Fibroblast of lung (primary cell): ENCODE results near the gene EBF3. TPM values are rescaled to one million over a fixed set of nuclear protein-coding genes. Genes with fewer than 3 reads are reported as not detected.

ENCODE experiments used
- DNase-seq, 2 donors: peaks; one replicate each; pipeline versions ENCODE4 v3.0.0 to v3.0.0-alpha.2; 2010; ENCODE audit warnings: low read depth in 2 of 2
- H2AFZ ChIP-seq: 2 replicates; pipeline ENCODE4 v1.5.1; 2012; ENCODE audit warnings: low read length, control low read depth, inconsistent platforms
- H3K27ac ChIP-seq: 2 replicates; pipeline ENCODE4 v1.5.1; 2011; ENCODE audit warnings: low read length, control low read depth; ENCODE audit not compliant: insufficient read depth
- H3K27me3 ChIP-seq: 2 replicates; pipeline ENCODE4 v1.5.1; 2011; ENCODE audit warnings: mild to moderate bottlenecking, low read length; ENCODE audit not compliant: control insufficient read depth, insufficient read depth
- H3K36me3 ChIP-seq: 2 replicates; pipeline ENCODE4 v1.5.1; 2011; ENCODE audit warnings: low read length; ENCODE audit not compliant: control insufficient read depth, insufficient read depth
- H3K4me1 ChIP-seq: 2 replicates; pipeline ENCODE4 v1.5.1; 2011; ENCODE audit warnings: low read length; ENCODE audit not compliant: control insufficient read depth, insufficient read depth; ENCODE audit errors: extremely low read depth
- H3K4me2 ChIP-seq: 2 replicates; pipeline ENCODE4 v1.5.1; 2011; ENCODE audit warnings: low read length, control low read depth; ENCODE audit not compliant: insufficient read depth; ENCODE audit errors: extremely low read depth
- H3K4me3 ChIP-seq, 4 experiments: fragments of 200-600 bp in 1 of 4; sonication (generic) in 1 of 4; replicated peaks in 1 of 4; 2 replicates each; pipeline ENCODE4 v1.5.1; 2011 to 2016; ENCODE audit warnings: low read length in 4 of 4, low read depth in 3 of 4, mild to moderate bottlenecking in 3 of 4, control low read depth in 2 of 4, inconsistent platforms in 1 of 4, mixed read lengths in 1 of 4; ENCODE audit not compliant: insufficient read depth in 1 of 4; ENCODE audit errors: control extremely low read depth in 1 of 4
- H3K79me2 ChIP-seq: 2 replicates; pipeline ENCODE4 v1.5.1; 2012; ENCODE audit warnings: mild to moderate bottlenecking, low read length, inconsistent platforms; ENCODE audit not compliant: control insufficient read depth, insufficient read depth
- H3K9ac ChIP-seq: 2 replicates; pipeline ENCODE4 v1.5.1; 2011; ENCODE audit warnings: mild to moderate bottlenecking, low read length, control low read depth; ENCODE audit not compliant: insufficient read depth
- H3K9me3 ChIP-seq: 2 replicates; pipeline ENCODE4 v1.5.1; 2012; ENCODE audit warnings: low read depth, low read length; ENCODE audit not compliant: control insufficient read depth, insufficient read depth
- H4K20me1 ChIP-seq: 2 replicates; pipeline ENCODE4 v1.5.1; 2011; ENCODE audit warnings: low read length; ENCODE audit not compliant: control insufficient read depth, insufficient read depth; ENCODE audit errors: extremely low read depth
- EZH2 ChIP-seq: IDR thresholded peaks from 2 replicates; pipeline ENCODE4 v1.5.1; 2012; ENCODE audit warnings: low read length, control low read depth, mild to moderate bottlenecking; ENCODE audit errors: missing control alignments
- polyA plus RNA-seq, 2 donors: library from polyadenylated mRNA; depleted of rRNA in 1 of 2; stranded (reverse) in 1 of 2; unstranded in 1 of 2; fragments of >200 nt; gene quantifications; 2 replicates each; pipeline ENCODE4 v1.2.1, GENCODE V29; 2011 to 2012; ENCODE audit warnings: missing spikeins in 1 of 2
- total RNA-seq: library from RNA; depleted of rRNA; stranded (reverse); fragments of >200 nt; gene quantifications from 2 replicates; pipeline ENCODE4 v1.2.1, GENCODE V29; 2014
- TF ChIP-seq, protein P1 (sequence below), 2 donors: IDR thresholded peaks in 1 of 2; conservative IDR thresholded peaks in 1 of 2; 1 replicate in 1 of 2; 2 replicates in 1 of 2; pipeline ENCODE4 v1.5.1; 2011 to 2012; ENCODE audit warnings: low read length in 2 of 2, control low read depth in 1 of 2, inconsistent platforms in 1 of 2, low read depth in 1 of 2, mild to moderate bottlenecking in 1 of 2

EBF3 gene
- total and polyA plus RNA-seq, 2 donors (not counting 1 experiment from before 2014, with no cell fraction given): 0.12 to 0.17 TPM

- Histone ChIP-seq H3K27ac (no peak overlapping the region), H3K36me3 (no peaks in the 10 kb centered on the region), H3K79me2 (no peaks in the 10 kb centered on the region), H3K9me3 (no peaks in the 10 kb centered on the region), H3K9ac (no peak overlapping the region), H3K4me2 (no peak overlapping the region), H3K4me3 (no peak overlapping the region), H2AFZ (no peak overlapping the region), H3K4me1 (no peaks in the 10 kb centered on the region), H3K27me3 (no peaks in the 10 kb centered on the region), H4K20me1 (no peaks in the 10 kb centered on the region)
- no peak for DNase-seq
- TF ChIP-seq, protein P1, sequence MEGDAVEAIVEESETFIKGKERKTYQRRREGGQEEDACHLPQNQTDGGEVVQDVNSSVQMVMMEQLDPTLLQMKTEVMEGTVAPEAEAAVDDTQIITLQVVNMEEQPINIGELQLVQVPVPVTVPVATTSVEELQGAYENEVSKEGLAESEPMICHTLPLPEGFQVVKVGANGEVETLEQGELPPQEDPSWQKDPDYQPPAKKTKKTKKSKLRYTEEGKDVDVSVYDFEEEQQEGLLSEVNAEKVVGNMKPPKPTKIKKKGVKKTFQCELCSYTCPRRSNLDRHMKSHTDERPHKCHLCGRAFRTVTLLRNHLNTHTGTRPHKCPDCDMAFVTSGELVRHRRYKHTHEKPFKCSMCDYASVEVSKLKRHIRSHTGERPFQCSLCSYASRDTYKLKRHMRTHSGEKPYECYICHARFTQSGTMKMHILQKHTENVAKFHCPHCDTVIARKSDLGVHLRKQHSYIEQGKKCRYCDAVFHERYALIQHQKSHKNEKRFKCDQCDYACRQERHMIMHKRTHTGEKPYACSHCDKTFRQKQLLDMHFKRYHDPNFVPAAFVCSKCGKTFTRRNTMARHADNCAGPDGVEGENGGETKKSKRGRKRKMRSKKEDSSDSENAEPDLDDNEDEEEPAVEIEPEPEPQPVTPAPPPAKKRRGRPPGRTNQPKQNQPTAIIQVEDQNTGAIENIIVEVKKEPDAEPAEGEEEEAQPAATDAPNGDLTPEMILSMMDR (conservative IDR thresholded peaks at IDR 0.05 in 1 of 2, IDR thresholded peaks at IDR 0.05 in 1 of 2; ENCODE audit: low read depth in 1 of 2, low read length in 2 of 2): no peak
- TF ChIP-seq EZH2: no peak
Observed at GRCh38 chr10:129849452-129849750, 114.7 kb downstream of the EBF3 start.

- TF ChIP-seq EZH2: no peak
- TF ChIP-seq, protein P1 (conservative IDR thresholded peaks at IDR 0.05 in 1 of 2, IDR thresholded peaks at IDR 0.05 in 1 of 2; ENCODE audit: low read depth in 1 of 2, low read length in 2 of 2): no peak
- Histone ChIP-seq H3K9me3 (no peaks in the 10 kb centered on the region), H3K36me3 (no peaks in the 10 kb centered on the region), H3K27ac (no peak overlapping the region), H3K4me3 (no peak overlapping the region), H2AFZ (no peak overlapping the region), H3K4me2 (no peak overlapping the region), H4K20me1 (no peaks in the 10 kb centered on the region), H3K4me1 (no peaks in the 10 kb centered on the region), H3K9ac (no peak overlapping the region), H3K79me2 (no peaks in the 10 kb centered on the region), H3K27me3 (no peaks in the 10 kb centered on the region)
- no peak for DNase-seq
Observed at GRCh38 chr10:129848696-129849451, 115.2 kb downstream of the EBF3 start.

GRCh38 chr10:129847741-129848483, 116.2 kb downstream of the EBF3 start:
- Histone ChIP-seq H3K79me2 (no peaks in the 10 kb centered on the region), H3K9ac (no peak overlapping the region), H3K27me3 (no peaks in the 10 kb centered on the region), H3K27ac (no peak overlapping the region), H3K9me3 (no peaks in the 10 kb centered on the region), H3K4me3 (no peak overlapping the region), H3K4me2 (no peak overlapping the region), H3K36me3 (no peaks in the 10 kb centered on the region), H2AFZ (no peak overlapping the region), H4K20me1 (no peaks in the 10 kb centered on the region), H3K4me1 (no peaks in the 10 kb centered on the region)
- TF ChIP-seq, protein P1 (conservative IDR thresholded peaks at IDR 0.05 in 1 of 2, IDR thresholded peaks at IDR 0.05 in 1 of 2; ENCODE audit: low read depth in 1 of 2, low read length in 2 of 2): no peak
- no peak for TF ChIP-seq EZH2
- no peak for DNase-seq
